Activated B cell treated with CpG ODN at 0.5 μM for 24 hours (primary cell): ENCODE results near the gene ERCC6L. TPM values are rescaled to one million over a fixed set of nuclear protein-coding genes. Genes with fewer than 3 reads are reported as not detected.
"Not testable (repeated sequence)": the region's sequence is repeated elsewhere in the genome, so short reads cannot be mapped to it uniquely, and the experiment has no call there.

Experiments
- ATAC-seq: fragments of 200-7000 bp; cut with Tn5 transposase; one replicate; pipeline ENCODE4 v1.10.0; 2021; ENCODE audit warnings: low read depth, mild to moderate bottlenecking, moderate library complexity
- CTCF ChIA-PET: fragments of 350-600 bp; sonication (Branson Sonifier 250); formaldehyde crosslinking; loops from one replicate; lab custom pipeline; 2021; ENCODE audit warnings: antibody characterized with exemption; lab: Charles Lee
- POLR2A ChIA-PET: fragments of 350-600 bp; sonication (Branson Sonifier 250); formaldehyde crosslinking; loops from one replicate; lab custom pipeline; 2021; ENCODE audit warnings: antibody characterized with exemption; lab: Charles Lee
- DNase-seq: peaks from one replicate; pipeline ENCODE4 v3.0.0; 2022
- H3K27ac Mint-ChIP-seq: one replicate; pipeline ENCODE4 v1.8.0; 2020; ENCODE audit warnings: mixed read lengths
- H3K27me3 Mint-ChIP-seq: one replicate; pipeline ENCODE4 v1.8.0; 2021; ENCODE audit warnings: mixed read lengths
- H3K36me3 Mint-ChIP-seq: one replicate; pipeline ENCODE4 v1.8.0; 2021; ENCODE audit warnings: low read depth, mixed read lengths
- H3K4me1 Mint-ChIP-seq: one replicate; pipeline ENCODE4 v1.8.0; 2021; ENCODE audit warnings: mixed read lengths
- H3K4me3 Mint-ChIP-seq: one replicate; pipeline ENCODE4 v1.8.0; 2020; ENCODE audit warnings: mild to moderate bottlenecking, mixed read lengths
- H3K9me3 Mint-ChIP-seq: one replicate; pipeline ENCODE4 v1.8.0; 2020; ENCODE audit warnings: mixed read lengths
- CTCF ChIP-seq: fragments of 200-600 bp; IDR thresholded peaks from one replicate; pipeline ENCODE4 v1.8.0; 2022; ENCODE audit warnings: antibody characterized with exemption, mild to moderate bottlenecking
- intact Hi-C: fragments of 100-400 bp; cut with micrococcal nuclease; formaldehyde crosslinking; loops from one replicate; pipeline ENCODE4 v1.15.1; 2024
- total RNA-seq: library from RNA; stranded (reverse); gene quantifications from 2 replicates; pipeline ENCODE4 v1.2.3, GENCODE V29; 2022

Gene ERCC6L
- total RNA-seq, 1 donor from 2014 or later = 0.91 TPM

- POLR2A ChIA-PET = interaction anchor here (1.2 to 1.6 kb wide), 2 partner anchors 39 to 56 kb away, joined by 8 to 16 read pairs; partner anchors contain the start of genes PIN4 and RPS4X
- TF ChIP-seq CTCF = no peak
- H3K36me3 Mint-ChIP-seq = no peaks in the 10 kb centered on the region
- H3K9me3 Mint-ChIP-seq = no peaks in the 10 kb centered on the region
- CTCF ChIA-PET = no interaction called here
- H3K27me3 Mint-ChIP-seq = no peaks in the 10 kb centered on the region
- H3K27ac Mint-ChIP-seq = no peak overlapping the region
- peaks cover 3% of the 10 kb centered on the region for H3K4me1 Mint-ChIP-seq
- no peak for DNase-seq
- intact Hi-C loops = loop anchor here (1.0 to 5.0 kb wide), 4 partner anchors 39 to 219 kb away; partner anchors contain the start of genes PIN4 and RPS4X
- H3K4me3 Mint-ChIP-seq = peak overlapping the region; percentile 80
- ATAC-seq = no peak
Measured at GRCh38 chrX:72238183-72238582, 644 bp downstream of the ERCC6L start.

GRCh38 chrX:72236841-72237240 is 2.0 kb downstream of the ERCC6L start:
- Mint-ChIP-seq H3K9me3 (no peaks in the 10 kb centered on the region), H3K36me3 (no peaks in the 10 kb centered on the region), H3K27ac (no peak overlapping the region), H3K27me3 (no peaks in the 10 kb centered on the region), H3K4me1 (peaks cover 3% of the 10 kb centered on the region), H3K4me3 (no peak overlapping the region)
- intact Hi-C loops = loop anchor here (5.0 kb wide), 1 partner anchor 110 kb away; no protein-coding TSS in a partner anchor
- DNase-seq = no peak
- TF ChIP-seq CTCF = no peak
- ATAC-seq = no peak
- POLR2A ChIA-PET = no interaction called here
- CTCF ChIA-PET = no interaction called here

- CTCF ChIA-PET = no interaction called here
- H3K36me3 Mint-ChIP-seq = no peaks in the 10 kb centered on the region
- POLR2A ChIA-PET = no interaction called here
- ATAC-seq (no peak), DNase-seq (no peak)
- intact Hi-C loops = no loop called here
- no peak for TF ChIP-seq CTCF
- H3K9me3 Mint-ChIP-seq = no peaks in the 10 kb centered on the region
- no peaks in the 10 kb centered on the region for H3K4me1 Mint-ChIP-seq
- H3K27me3 Mint-ChIP-seq = no peaks in the 10 kb centered on the region
- no peak overlapping the region for H3K27ac Mint-ChIP-seq
- H3K4me3 Mint-ChIP-seq = no peak overlapping the region
Measured at GRCh38 chrX:72230290-72230689, 8.5 kb downstream of the ERCC6L start.

- H3K27me3 Mint-ChIP-seq, intact Hi-C loops, ATAC-seq, H3K4me3 Mint-ChIP-seq, POLR2A ChIA-PET, DNase-seq, H3K4me1 Mint-ChIP-seq, H3K36me3 Mint-ChIP-seq, H3K9me3 Mint-ChIP-seq, H3K27ac Mint-ChIP-seq, CTCF ChIA-PET: not testable (repeated sequence)
Measured at GRCh38 chrX:72220375-72220774, 18.5 kb downstream of the ERCC6L start.

GRCh38 chrX:72216973-72217372 is 21.9 kb downstream of the ERCC6L start:
- Mint-ChIP-seq H3K36me3 (peaks cover 5% of the 10 kb centered on the region), H3K27ac (no peak overlapping the region), H3K4me1 (no peaks in the 10 kb centered on the region), H3K4me3 (no peak overlapping the region), H3K9me3 (no peaks in the 10 kb centered on the region), H3K27me3 (no peaks in the 10 kb centered on the region)
- ChIA-PET POLR2A (no interaction called here), CTCF (no interaction called here)
- no peak for TF ChIP-seq CTCF
- ATAC-seq = no peak
- intact Hi-C loops = no loop called here
- DNase-seq = no peak
